Thoracic aorta (tissue), 2 donors: Measurements from ENCODE around the gene SOAT1. TPM values are rescaled to one million over a fixed set of nuclear protein-coding genes. Genes with fewer than 3 reads are reported as not detected.
A peak's percentile ranks its signal among the peaks of the same experiment; 100 is the strongest.
"Not testable (repeated sequence)": the region's sequence is repeated elsewhere in the genome, so short reads cannot be mapped to it uniquely, and the experiment has no call there.

ENCODE experiments used
- ATAC-seq: fragments of 150-250 bp; one replicate; pipeline ENCODE4 v1.8.0; 2017; ENCODE audit warnings: low read depth; ENCODE audit not compliant: insufficient number of reproducible peaks, low FRiP score
- DNase-seq: peaks from one replicate; pipeline ENCODE4 v3.0.0-alpha.2; 2020; ENCODE audit warnings: low spot score
- H3K27ac ChIP-seq, 2 donors: fragments of 200-600 bp; sonication (generic); 1 replicate in 1 of 2; 2 replicates in 1 of 2; pipeline ENCODE4 v1.5.1; 2016; ENCODE audit warnings: mild to moderate bottlenecking in 2 of 2, moderate library complexity in 2 of 2
- H3K27me3 ChIP-seq: fragments of 200-600 bp; sonication (generic); replicated peaks from 2 replicates; pipeline ENCODE4 v1.6.0; 2016; ENCODE audit warnings: mild to moderate bottlenecking; ENCODE audit not compliant: insufficient read depth
- H3K36me3 ChIP-seq: fragments of 200-600 bp; sonication (generic); one replicate; pipeline ENCODE4 v1.5.1; 2016
- H3K4me1 ChIP-seq, 2 donors: fragments of 200-600 bp; sonication (generic); 1 replicate in 1 of 2; 2 replicates in 1 of 2; pipeline versions ENCODE4 v1.5.1 to v1.6.0; 2016; ENCODE audit warnings: low read depth in 2 of 2, mild to moderate bottlenecking in 1 of 2; ENCODE audit not compliant: control insufficient read depth in 1 of 2
- H3K4me3 ChIP-seq: fragments of 200-600 bp; sonication (generic); 2 replicates; pipeline ENCODE4 v1.5.1; 2016; ENCODE audit warnings: mild to moderate bottlenecking
- H3K9me3 ChIP-seq: fragments of 200-600 bp; sonication (generic); 2 replicates; pipeline ENCODE4 v1.5.1; 2016
- CTCF ChIP-seq: fragments of 200-600 bp; sonication (generic); IDR thresholded peaks from one replicate; pipeline ENCODE4 v1.5.1; 2019; ENCODE audit warnings: antibody characterized with exemption
- total RNA-seq, 2 donors: library from RNA; depleted of rRNA; stranded (reverse); fragments of >200 nt; gene quantifications; one replicate each; pipeline versions ENCODE4 v1.1.0 to v1.2.3, GENCODE V29; 2016

SOAT1 gene
- total RNA-seq, 2 donors from 2014 or later = 14.5 to 29.5 TPM

- Histone ChIP-seq H3K4me1 (no peaks in the 10 kb centered on the region), H3K27me3 (no peaks in the 10 kb centered on the region), H3K27ac (no peak overlapping the region), H3K9me3 (no peaks in the 10 kb centered on the region), H3K36me3 (peaks cover 31% of the 10 kb centered on the region), H3K4me3 (no peak overlapping the region)
- DNase-seq (no peak), ATAC-seq (no peak)
- no peak for TF ChIP-seq CTCF
Observed at GRCh38 chr1:179341943-179342547, 48.4 kb downstream of the SOAT1 start.

GRCh38 chr1:179342740-179343404, 49.3 kb downstream of the SOAT1 start:
- Histone ChIP-seq H3K4me3 (no peak overlapping the region), H3K36me3 (peaks cover 31% of the 10 kb centered on the region), H3K9me3 (no peaks in the 10 kb centered on the region), H3K4me1 (no peaks in the 10 kb centered on the region), H3K27ac (no peak overlapping the region), H3K27me3 (no peaks in the 10 kb centered on the region)
- no peak for DNase-seq
- no peak for ATAC-seq
- TF ChIP-seq CTCF = no peak

GRCh38 chr1:179351281-179351680, 57.7 kb downstream of the SOAT1 start:
- TF ChIP-seq CTCF = no peak
- Histone ChIP-seq H3K4me3 (no peak overlapping the region), H3K4me1 (peaks cover 0 to 10% of the 10 kb centered on the region in 2 donors), H3K9me3 (no peaks in the 10 kb centered on the region), H3K27ac (no peak overlapping the region), H3K36me3 (peaks cover 5% of the 10 kb centered on the region), H3K27me3 (no peaks in the 10 kb centered on the region)
- DNase-seq = no peak
- ATAC-seq = no peak

GRCh38 chr1:179352236-179352635, 58.6 kb downstream of the SOAT1 start:
- ATAC-seq (no peak), DNase-seq (no peak)
- Histone ChIP-seq H3K27ac (no peak overlapping the region), H3K27me3 (no peaks in the 10 kb centered on the region), H3K4me1 (peaks cover 0 to 10% of the 10 kb centered on the region in 2 donors), H3K4me3 (no peak overlapping the region), H3K36me3 (no peaks in the 10 kb centered on the region), H3K9me3 (no peaks in the 10 kb centered on the region)
- TF ChIP-seq CTCF = no peak

GRCh38 chr1:179353546-179353945, 59.9 kb downstream of the SOAT1 start:
- H3K4me3 ChIP-seq = no peak overlapping the region
- H3K36me3 ChIP-seq = no peaks in the 10 kb centered on the region
- no peaks in the 10 kb centered on the region for H3K9me3 ChIP-seq
- H3K27ac ChIP-seq = peak overlapping the region in 1 of 2 donors; percentile 7
- no peaks in the 10 kb centered on the region for H3K27me3 ChIP-seq
- no peak for TF ChIP-seq CTCF
- ATAC-seq = peak; percentile 91
- peak; percentile 15 for DNase-seq
- H3K4me1 ChIP-seq = peaks cover 0 to 10% of the 10 kb centered on the region in 2 donors

GRCh38 chr1:179361631-179362030, 68.0 kb downstream of the SOAT1 start:
- DNase-seq, H3K4me3 ChIP-seq, H3K27ac ChIP-seq, H3K9me3 ChIP-seq, ATAC-seq, H3K4me1 ChIP-seq, H3K36me3 ChIP-seq, H3K27me3 ChIP-seq: not testable (repeated sequence)
